HG03442 (cell line): ENCODE measurements around the gene OPRL1.
"Not testable (repeated sequence)": the region's sequence is repeated elsewhere in the genome, so short reads cannot be mapped to it uniquely, and the experiment has no call there.

ENCODE experiments used
- ATAC-seq: cut with Tn5 transposase; IDR thresholded peaks from one replicate; pipeline ENCODE4 v1.9.1; 2021; ENCODE audit warnings: mild to moderate bottlenecking, moderate library complexity; ENCODE audit not compliant: unreplicated experiment

Gene OPRL1

GRCh38 chr20:64114356-64114971, 34.6 kb downstream of the OPRL1 start:
- no peak for ATAC-seq

- ATAC-seq: no peak
These were observed 35.5 kb downstream of the OPRL1 start for GRCh38 chr20:64115171-64115911.

- no peak for ATAC-seq
These were observed 36.1 kb downstream of the OPRL1 start for GRCh38 chr20:64116016-64116415.

GRCh38 chr20:64116541-64117431, 36.9 kb downstream of the OPRL1 start:
- ATAC-seq: no peak

- not testable (repeated sequence) for ATAC-seq
These were observed 37.5 kb downstream of the OPRL1 start for GRCh38 chr20:64117432-64117777.

GRCh38 chr20:64119301-64119680, 39.4 kb downstream of the OPRL1 start:
- ATAC-seq: no peak

- no peak for ATAC-seq
These were observed 39.9 kb downstream of the OPRL1 start for GRCh38 chr20:64119681-64120341.

- no peak for ATAC-seq
These were observed 41.7 kb downstream of the OPRL1 start for GRCh38 chr20:64121586-64121985.

- ATAC-seq: not testable (repeated sequence)
These were observed 43.0 kb downstream of the OPRL1 start for GRCh38 chr20:64122927-64123326.

- ATAC-seq: not testable (repeated sequence)
These were observed 43.6 kb downstream of the OPRL1 start for GRCh38 chr20:64123517-64123916.

- no peak for ATAC-seq
These were observed 49.4 kb downstream of the OPRL1 start for GRCh38 chr20:64129146-64129782.

- no peak for ATAC-seq
These were observed 50.4 kb downstream of the OPRL1 start for GRCh38 chr20:64130271-64130670.

- no peak for ATAC-seq
These were observed 51.0 kb downstream of the OPRL1 start for GRCh38 chr20:64130876-64131275.

- no peak for ATAC-seq
These were observed 51.5 kb downstream of the OPRL1 start for GRCh38 chr20:64131406-64131805.

- ATAC-seq: no peak
These were observed 54.1 kb downstream of the OPRL1 start for GRCh38 chr20:64133951-64134407.

- not testable (repeated sequence) for ATAC-seq
These were observed 54.9 kb downstream of the OPRL1 start for GRCh38 chr20:64134744-64135143.

- ATAC-seq: no peak
These were observed 56.3 kb downstream of the OPRL1 start for GRCh38 chr20:64136004-64136710.

- ATAC-seq: no peak
These were observed 57.7 kb downstream of the OPRL1 start for GRCh38 chr20:64137598-64138031.

- ATAC-seq: no peak
These were observed 58.5 kb downstream of the OPRL1 start for GRCh38 chr20:64138276-64138815.
